Neural progenitor cell (in vitro differentiated cells): ENCODE data around the gene SUGCT.

ENCODE experiments used
- CTCF ChIP-seq: fragments of 200-600 bp; sonication (generic); IDR thresholded peaks from 2 replicates; pipeline ENCODE4 v1.5.1; 2017; ENCODE audit warnings: antibody characterized with exemption, mild to moderate bottlenecking
- EZH2 ChIP-seq: fragments of 200-600 bp; sonication (generic); IDR thresholded peaks from 2 replicates; pipeline ENCODE4 v1.6.1; 2017; ENCODE audit warnings: antibody characterized with exemption, mild to moderate bottlenecking, moderate library complexity
- EZH2phosphoT487 ChIP-seq: fragments of 200-600 bp; sonication (generic); IDR thresholded peaks from 2 replicates; pipeline ENCODE4 v1.6.1; 2017; ENCODE audit warnings: antibody characterized with exemption

- TF ChIP-seq CTCF, result no peak
- TF ChIP-seq EZH2, result no peak
- TF ChIP-seq EZH2phosphoT487, result no peak
Observed at GRCh38 chr7:40880581-40880980, 745.8 kb downstream of the SUGCT start.
